NCI-H187 (cell line): ENCODE measurements around the gene TMEM131.

ENCODE experiments used
- DNase-seq, 2 experiments: peaks; one replicate each; lab custom pipeline; 2025; lab: John Stamatoyannopoulos, UW

Gene TMEM131

DNA sequence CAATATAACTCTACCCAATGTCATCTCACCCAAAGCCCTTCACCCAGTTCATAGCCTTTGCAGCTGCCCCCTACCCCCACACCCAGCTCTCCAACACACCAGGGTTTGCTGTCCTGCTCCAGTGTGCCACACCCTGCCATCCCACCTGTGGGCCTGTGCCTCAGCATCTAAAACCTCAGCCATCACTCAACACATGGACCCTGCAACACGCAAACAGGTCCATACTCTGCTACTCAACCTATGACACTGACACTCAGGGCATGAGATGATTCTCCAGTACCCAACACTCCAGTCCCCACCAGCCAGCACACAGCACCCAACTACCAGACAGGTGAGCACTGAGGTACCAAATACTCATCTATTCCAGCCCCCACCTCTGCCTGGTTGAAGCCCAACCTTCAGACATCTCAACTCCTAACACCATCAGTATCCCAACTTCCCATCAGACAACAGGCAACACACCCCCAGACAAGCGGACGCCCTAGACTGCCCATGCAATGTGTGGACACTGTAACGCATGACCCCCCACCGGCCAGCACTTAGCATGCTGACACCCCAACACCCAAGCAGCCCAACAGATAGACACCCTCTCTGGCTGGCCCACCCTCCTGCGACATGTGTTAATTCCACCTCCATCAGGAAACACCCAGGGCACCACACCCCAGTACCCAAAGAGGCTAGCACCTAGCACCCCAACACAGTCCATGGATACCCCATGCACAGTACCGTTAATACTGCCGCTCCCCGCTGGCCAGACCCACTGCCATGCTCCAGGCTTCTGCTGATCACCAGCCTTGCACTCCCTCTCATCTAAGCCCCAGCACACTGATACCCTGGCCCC, 257.3 kb downstream of the TMEM131 start:
- no peak for DNase-seq

GRCh38 chr2:97737421-97738178, 258.1 kb downstream of the TMEM131 start:
- no peak for DNase-seq

GRCh38 chr2:97736608-97737330, 259.0 kb downstream of the TMEM131 start:
- no peak for DNase-seq

- DNase-seq: no peak
Observed at GRCh38 chr2:97736185-97736584, 259.6 kb downstream of the TMEM131 start.

DNA sequence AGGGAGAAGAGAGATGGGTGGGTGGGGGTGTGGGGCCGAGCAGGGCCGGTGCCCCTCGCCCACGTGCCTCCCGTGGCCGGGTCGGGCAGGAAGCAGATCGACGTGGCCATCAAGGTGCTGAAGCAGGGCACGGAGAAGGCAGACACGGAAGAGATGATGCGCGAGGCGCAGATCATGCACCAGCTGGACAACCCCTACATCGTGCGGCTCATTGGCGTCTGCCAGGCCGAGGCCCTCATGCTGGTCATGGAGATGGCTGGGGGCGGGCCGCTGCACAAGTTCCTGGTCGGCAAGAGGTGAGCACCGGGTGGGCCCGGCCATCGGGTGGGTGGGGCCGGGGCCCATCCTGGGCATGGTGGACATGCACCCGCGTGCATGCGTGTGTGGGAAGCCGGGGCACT, 260.6 kb downstream of the TMEM131 start:
- DNase-seq: no peak

DNA sequence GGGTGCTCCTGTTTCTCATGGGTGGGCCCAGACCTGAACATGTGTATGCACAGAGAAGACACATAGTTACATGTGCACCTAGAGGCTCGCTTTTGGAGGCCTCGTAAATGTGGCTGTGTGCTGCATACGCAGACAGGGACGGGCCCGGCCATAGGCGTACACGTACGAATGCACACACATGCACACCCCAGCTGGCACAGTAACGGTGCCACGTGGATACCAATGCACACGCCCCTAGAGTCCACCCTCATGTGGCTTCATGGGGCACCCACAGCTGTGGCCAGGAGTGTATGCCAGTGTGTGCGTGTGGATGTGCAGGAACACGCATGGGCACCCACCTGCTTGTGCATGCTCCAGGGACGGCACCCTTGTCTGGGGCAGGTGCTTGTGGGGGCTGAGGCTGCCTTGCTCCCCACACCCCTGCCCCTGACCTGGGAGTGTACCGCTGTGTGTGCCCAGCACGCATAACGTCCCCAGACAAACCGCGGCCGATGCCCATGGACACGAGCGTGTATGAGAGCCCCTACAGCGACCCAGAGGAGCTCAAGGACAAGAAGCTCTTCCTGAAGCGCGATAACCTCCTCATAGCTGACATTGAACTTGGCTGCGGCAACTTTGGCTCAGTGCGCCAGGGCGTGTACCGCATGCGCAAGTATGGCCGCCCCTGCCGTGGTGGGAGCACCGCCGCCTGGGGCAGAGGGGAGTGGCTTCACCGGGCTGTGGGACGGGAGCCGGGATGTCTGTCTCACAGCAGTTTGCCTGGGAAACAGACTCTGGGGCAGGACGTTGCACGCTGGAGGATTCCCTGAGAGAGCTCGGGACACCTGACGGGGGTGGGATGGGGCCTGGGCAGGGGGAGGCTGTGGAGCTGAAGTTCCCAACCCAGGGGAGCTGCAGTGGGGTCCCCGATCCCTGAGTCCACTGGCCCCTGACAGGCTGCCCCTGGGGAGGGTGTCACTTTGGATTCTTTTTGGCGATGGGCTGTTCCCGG, 261.4 kb downstream of the TMEM131 start:
- no peak for DNase-seq

GRCh38 chr2:97733341-97734035, 262.3 kb downstream of the TMEM131 start:
- DNase-seq: no peak

DNA sequence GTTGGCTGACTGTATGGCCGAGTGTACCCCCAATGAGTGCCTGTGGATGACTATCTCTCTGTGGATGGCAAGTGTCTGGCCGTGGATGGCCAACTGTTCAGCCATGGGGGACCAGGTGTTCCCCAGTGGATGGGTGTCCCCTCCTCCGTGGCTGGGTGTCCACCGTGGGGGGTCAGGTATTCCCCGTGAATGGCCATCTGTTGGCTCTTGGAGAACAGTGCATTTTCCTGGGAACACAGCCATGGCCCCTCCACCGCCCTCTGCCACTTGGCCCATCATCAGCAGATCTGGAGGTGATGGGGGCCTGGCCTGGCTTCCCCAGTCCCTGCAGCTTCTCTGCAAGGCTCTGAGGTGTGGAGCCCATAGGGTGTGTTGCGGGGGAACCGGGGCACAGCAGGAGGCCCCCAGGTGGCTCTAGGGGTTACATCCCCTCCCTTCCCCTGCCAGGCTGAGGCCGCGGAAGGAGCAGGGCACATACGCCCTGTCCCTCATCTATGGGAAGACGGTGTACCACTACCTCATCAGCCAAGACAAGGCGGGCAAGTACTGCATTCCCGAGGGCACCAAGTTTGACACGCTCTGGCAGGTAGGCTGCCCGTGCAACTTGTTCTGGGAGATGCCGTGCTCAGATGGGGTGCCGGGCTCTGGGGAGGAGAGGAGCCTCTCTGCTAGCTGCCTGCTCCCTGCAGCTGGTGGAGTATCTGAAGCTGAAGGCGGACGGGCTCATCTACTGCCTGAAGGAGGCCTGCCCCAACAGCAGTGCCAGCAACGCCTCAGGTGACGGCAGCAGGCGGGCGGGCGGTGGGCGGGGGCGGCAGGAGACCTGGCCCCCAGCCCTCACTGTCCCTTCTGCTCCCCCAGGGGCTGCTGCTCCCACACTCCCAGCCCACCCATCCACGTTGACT, 263.1 kb downstream of the TMEM131 start:
- DNase-seq: no peak

DNA sequence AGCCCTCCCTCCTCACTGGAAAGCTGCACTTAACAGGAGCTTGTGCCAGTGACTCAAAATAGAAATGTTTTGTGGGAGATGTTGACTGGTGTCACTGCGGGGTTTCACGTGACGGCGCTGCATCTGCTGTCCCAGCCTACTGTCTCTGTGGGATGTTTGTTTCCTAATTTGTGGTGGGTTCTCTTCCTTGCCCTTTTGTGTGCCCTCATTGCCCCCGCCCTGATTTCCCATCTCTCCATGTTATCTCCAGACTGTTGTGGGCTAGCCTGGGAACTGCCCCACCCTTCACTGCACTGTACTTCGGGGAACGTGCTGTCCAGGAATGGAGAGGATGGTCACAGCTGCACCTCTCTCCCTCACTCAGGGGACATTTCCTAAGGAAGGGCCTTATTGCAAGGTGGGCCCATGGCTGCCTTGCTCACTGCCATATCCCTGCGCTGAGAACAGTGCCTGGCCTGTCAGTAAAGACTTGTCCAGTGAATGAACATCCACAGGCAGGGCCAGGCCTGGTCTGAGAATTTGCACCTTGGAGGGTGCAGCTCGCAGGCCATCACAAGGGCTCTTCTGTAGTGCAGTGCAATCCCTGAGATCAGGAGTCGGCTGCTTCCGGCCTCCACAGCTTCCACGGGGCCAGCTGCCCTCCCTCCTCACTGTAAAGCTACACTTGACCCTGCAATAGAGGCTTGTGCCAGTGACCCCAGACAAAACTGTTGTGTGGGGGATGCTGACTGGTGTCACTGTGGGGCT, 264.3 kb downstream of the TMEM131 start:
- DNase-seq: no peak

- DNase-seq: no peak
Observed at GRCh38 chr2:97730245-97730644, 265.5 kb downstream of the TMEM131 start.

DNA sequence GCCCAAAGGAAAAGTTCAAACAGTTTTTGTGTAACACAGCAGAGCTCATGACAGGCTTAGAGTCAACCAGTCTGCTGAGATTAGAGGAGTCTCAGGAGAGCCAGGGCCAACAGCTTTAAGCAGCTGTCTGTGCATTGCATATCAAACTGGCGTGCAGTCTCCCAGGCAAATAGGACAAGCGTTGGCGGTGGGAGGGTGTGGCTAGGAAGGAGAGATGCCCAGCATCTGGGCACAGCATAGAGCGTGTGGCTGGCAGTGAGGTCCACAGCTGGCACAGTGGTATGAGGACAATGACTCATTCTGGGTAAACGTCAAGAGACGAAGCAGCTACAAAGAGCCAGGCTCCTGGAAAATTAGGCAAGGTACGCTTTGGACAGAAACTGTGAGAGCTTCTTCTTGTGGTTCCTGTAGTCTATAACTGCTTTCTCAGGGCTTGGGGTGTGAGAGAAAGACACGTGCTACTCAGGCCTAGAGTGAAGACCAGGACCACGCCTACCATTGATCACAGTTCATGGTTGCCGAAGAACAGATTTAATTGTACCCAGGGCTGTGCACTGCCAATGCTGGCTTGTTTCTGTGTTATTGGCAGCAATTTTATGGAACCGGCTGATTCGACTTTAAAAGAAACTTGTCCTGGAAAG, 267.5 kb downstream of the TMEM131 start:
- DNase-seq: no peak

DNA sequence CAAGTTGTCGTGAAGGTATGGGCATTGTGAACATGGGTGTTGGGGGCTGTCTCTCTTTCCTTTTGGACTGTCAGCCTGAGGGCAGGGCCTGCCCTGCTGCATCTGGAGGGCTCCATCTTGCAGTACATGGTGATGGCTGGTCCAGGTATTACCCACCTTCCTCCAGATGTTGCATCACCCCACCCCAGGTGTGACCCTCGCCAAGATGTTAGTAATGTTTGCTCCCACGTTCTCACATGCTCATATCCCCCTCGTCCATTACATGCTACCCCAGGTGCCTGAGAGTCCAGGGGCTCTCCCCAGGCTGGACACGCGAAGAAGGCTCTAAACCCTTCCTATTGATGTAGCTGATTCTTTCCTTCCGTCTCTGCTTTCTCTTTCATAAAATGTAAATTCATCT, 268.5 kb downstream of the TMEM131 start:
- no peak for DNase-seq

DNA sequence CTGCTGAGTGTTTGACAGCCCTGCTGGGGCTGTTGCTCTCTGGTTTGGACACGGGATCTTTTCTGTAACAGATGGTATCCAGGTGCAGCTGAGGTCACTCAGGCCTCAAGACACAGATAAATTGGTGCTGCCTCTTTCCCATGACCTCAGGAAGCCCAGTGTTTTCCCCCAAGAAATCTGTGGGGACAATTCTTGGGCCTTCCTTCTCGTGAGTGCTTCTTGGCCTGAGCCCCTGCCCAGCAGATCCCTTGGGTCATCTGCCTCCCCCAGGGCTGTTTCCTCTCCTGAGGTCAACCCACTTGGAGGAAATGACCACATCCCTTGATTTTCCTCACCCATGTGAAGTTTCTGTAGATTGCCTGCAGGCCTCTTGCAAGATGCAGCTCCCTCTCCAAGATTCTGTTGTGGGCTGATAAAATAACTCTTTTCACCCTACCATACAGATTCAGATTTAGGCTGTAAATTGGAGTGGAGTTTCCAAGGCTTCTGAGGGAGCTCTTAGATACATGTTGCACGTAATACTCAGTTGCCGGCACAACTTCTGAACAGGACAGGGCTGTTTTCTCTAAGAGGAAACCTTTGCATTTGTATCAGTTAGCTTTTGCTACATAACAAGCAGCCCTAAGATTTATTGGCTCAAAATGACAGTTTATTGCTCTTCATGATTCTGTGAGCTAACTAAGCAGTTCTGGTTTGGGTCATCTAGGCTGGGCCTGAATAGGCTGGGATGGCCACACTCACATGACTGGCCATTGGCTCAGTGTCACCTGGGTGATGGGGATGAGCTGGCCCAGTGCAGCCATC, 269.3 kb downstream of the TMEM131 start:
- DNase-seq: no peak

DNA sequence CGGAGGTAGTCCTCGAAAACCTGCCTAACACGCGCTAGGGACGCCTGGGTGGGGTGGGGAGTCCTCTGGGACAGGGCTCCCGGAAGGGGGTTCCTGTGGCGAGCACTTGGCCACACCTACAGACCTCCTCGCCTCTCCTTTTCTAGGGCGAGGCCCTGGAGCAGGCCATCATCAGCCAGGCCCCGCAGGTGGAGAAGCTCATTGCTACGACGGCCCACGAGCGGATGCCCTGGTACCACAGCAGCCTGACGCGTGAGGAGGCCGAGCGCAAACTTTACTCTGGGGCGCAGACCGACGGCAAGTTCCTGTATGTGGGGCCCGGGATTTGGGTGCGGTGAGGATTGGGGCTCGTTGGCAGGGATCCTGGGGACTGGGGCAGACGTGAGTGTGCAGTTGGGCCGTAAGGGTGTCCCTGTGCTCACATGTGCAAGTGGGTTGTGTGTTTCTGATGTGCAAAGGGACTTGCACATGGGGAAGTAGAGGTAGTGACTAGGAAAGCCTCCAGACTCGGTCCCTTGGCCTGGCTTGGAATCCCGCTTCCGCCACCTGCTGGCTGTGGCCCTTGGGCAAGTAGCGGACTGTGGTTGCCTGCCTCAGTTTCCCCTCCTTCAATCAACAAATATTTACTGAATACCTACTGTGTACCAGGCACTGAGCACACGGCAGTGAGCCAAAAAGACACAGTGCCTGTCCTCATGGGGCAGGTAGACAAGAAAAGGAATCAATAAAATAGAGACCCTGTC, 270.6 kb downstream of the TMEM131 start:
- no peak for DNase-seq

DNA sequence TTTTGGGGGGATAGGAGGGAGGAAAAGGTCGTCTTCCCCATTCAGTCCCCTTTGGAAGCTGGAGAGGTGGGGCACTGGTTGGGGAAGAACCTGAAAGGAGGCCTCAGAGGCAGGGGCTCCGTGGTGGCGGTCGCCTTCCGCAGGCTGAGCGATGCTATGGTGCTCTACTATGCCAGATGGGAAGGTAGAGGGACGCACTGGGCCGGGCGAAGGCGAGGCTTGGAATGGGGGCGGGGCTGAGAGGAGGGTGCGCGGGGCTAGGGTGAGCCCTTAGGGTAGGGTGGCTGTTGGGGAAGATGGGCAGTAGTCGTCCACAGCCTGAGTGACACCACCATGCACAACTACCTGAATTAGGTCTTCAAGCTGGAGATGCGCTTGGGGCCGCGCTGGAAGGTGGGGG, 271.2 kb downstream of the TMEM131 start:
- DNase-seq: no peak

- no peak for DNase-seq
Observed at GRCh38 chr2:97724073-97724410, 271.7 kb downstream of the TMEM131 start.
